ENCODE measurements around the gene SNX24.

The SNX24 gene

DNA sequence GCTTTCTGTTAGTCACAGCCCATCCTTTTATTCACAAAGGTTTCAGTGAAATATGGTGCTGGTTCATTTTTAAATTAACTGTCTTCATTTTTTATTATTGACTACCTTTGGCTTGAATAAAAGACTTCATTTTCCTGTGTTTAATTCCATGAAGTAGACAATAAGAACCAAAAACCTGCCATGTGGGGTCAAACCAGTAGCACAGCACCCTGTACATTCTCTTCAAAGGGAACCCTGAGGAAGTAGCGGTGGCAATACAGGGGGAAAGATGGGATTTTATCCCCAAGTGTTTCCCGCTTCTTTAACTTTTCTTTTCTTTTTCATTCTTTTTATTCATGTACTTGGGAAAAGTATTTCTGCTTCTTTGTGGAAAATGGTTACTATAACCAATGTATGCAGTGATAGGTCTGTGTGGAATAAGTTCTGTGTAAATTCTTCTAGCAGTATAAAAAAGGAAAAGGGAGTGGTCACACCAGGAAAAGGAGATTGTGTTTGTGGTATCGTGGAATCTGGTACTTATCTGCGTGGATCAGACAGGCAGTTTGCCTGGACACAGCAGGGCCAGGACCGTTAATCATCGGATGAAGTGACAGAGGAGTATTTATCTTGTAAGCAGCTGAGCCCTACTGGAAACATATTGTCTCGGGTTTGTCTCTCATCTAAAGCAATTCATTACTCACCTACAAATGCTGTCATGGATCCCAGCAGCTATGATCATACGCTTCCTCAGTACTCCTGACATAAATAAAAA lies 96.9 kb downstream of the SNX24 start:
- Histone ChIP-seq H3K36me3 (ENCODE audit: control insufficient read depth, insufficient read depth, low read length) (no peaks in the 10 kb centered on the region), H3K4me3 (replicated peaks; ENCODE audit: low read depth, low read length) (no peak overlapping the region), H3K27me3 (replicated peaks; ENCODE audit: control insufficient read depth, insufficient read depth, low read length) (no peaks in the 10 kb centered on the region)
- no peak for DNase-seq (ENCODE audit: extremely low read depth, insufficient read length)
- TF ChIP-seq, protein P1, sequence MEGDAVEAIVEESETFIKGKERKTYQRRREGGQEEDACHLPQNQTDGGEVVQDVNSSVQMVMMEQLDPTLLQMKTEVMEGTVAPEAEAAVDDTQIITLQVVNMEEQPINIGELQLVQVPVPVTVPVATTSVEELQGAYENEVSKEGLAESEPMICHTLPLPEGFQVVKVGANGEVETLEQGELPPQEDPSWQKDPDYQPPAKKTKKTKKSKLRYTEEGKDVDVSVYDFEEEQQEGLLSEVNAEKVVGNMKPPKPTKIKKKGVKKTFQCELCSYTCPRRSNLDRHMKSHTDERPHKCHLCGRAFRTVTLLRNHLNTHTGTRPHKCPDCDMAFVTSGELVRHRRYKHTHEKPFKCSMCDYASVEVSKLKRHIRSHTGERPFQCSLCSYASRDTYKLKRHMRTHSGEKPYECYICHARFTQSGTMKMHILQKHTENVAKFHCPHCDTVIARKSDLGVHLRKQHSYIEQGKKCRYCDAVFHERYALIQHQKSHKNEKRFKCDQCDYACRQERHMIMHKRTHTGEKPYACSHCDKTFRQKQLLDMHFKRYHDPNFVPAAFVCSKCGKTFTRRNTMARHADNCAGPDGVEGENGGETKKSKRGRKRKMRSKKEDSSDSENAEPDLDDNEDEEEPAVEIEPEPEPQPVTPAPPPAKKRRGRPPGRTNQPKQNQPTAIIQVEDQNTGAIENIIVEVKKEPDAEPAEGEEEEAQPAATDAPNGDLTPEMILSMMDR (IDR thresholded peaks at IDR 0.05; ENCODE audit: insufficient read depth, low read length, poor library complexity, severe bottlenecking), result no peak

DNA sequence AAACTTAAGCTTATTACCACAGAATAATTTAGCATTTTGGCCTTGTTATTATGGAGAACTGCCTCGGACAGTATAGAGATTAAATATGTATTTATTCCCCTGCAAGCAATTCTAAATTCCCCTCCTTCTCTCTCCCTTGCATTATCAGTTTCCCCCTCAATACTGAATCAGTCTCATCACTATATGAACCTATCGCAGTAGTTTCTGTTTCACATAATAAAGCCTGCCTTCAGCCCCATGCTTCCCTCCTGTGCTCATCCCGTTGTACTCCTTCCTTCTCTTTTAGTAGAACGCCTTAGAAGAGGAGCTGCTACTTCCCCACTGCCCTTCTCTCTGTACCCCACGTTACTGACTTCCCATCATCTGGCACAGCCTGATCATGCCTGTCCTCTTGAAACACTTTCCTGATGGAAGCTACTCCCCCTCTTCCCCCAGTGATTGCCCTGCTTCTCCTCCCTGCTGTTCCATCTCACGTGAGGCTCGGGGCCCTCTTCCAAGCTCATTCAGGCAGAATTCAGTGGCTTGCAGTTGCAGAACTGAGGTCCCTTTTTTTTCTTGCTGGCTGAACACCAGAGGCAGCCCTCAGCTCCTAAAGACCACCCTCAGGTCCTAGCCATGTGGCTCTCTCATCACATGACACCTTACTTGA lies 97.8 kb downstream of the SNX24 start:
- no peak for DNase-seq (ENCODE audit: extremely low read depth, insufficient read length)
- TF ChIP-seq, protein P1 (IDR thresholded peaks at IDR 0.05; ENCODE audit: insufficient read depth, low read length, poor library complexity, severe bottlenecking), result no peak
- no peaks in the 10 kb centered on the region for H3K36me3 ChIP-seq (ENCODE audit: control insufficient read depth, insufficient read depth, low read length)
- H3K4me3 ChIP-seq (replicated peaks; ENCODE audit: low read depth, low read length), result no peak overlapping the region
- H3K27me3 ChIP-seq (replicated peaks; ENCODE audit: control insufficient read depth, insufficient read depth, low read length), result no peaks in the 10 kb centered on the region

DNA sequence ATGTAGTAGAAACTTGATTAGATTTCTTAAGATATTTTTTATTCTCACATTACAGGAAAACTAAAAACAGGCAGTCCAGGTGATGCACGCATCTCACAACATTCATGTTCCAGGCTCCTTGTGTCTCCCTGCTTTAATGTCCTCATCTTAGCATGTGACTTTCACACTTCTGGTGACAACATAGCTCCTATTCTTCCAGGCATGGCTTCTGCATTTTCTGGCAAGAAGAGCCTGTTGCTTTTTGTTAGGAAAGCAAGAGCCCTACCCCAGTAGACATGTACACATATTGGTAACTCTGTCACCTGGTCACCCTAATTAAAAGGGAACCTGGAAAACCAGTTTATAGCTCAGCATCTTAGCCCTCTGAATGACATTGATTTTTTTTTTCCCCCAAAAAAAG lies 98.6 kb downstream of the SNX24 start:
- no peak for DNase-seq (ENCODE audit: extremely low read depth, insufficient read length)
- no peaks in the 10 kb centered on the region for H3K27me3 ChIP-seq (replicated peaks; ENCODE audit: control insufficient read depth, insufficient read depth, low read length)
- TF ChIP-seq, protein P1 (IDR thresholded peaks at IDR 0.05; ENCODE audit: insufficient read depth, low read length, poor library complexity, severe bottlenecking), result no peak
- H3K4me3 ChIP-seq (replicated peaks; ENCODE audit: low read depth, low read length), result no peak overlapping the region
- no peaks in the 10 kb centered on the region for H3K36me3 ChIP-seq (ENCODE audit: control insufficient read depth, insufficient read depth, low read length)

DNA sequence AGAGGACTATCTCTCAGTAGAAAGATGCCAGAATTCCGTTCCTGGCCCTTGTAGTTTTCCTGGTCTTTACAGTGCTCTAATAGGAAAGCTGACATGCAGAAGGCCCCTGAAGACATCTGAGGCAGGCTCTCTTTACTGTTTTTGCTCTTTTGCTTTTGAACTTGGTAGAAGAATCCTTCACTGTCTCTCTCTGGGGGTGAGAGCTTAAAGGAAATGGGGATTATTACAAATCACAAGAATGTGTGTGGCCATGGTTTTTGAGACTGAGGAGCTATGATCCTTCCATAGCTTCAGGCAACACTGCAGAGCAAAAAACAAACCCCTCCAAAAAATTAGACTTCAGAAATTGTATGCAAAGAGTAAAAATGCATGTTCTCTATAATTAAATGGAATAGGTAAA lies 102.0 kb downstream of the SNX24 start:
- no peaks in the 10 kb centered on the region for H3K27me3 ChIP-seq (replicated peaks; ENCODE audit: control insufficient read depth, insufficient read depth, low read length)
- no peak overlapping the region for H3K4me3 ChIP-seq (replicated peaks; ENCODE audit: low read depth, low read length)
- no peaks in the 10 kb centered on the region for H3K36me3 ChIP-seq (ENCODE audit: control insufficient read depth, insufficient read depth, low read length)
- TF ChIP-seq, protein P1 (IDR thresholded peaks at IDR 0.05; ENCODE audit: insufficient read depth, low read length, poor library complexity, severe bottlenecking), result no peak
- DNase-seq (ENCODE audit: extremely low read depth, insufficient read length), result no peak

DNA sequence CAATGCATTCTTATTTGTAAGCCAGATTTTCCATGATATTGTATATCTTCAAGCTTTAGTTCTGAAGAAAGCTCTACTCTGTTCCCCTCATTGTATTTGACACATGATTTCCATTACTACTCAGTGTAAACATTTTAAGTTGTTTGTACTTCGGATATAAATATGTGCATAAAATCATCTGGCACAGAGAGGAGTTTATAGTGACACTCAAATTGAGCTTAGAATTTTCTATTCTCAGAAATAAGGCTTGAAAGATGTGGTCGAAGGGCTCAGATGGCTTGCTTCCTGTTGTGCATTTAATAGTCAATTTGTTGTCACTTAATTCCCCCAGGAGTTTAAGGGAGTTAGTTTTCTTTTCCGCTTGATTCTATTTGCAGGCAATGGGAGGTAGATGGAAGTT lies 102.4 kb downstream of the SNX24 start:
- TF ChIP-seq, protein P1 (IDR thresholded peaks at IDR 0.05; ENCODE audit: insufficient read depth, low read length, poor library complexity, severe bottlenecking), result no peak
- no peak for DNase-seq (ENCODE audit: extremely low read depth, insufficient read length)
- H3K4me3 ChIP-seq (replicated peaks; ENCODE audit: low read depth, low read length), result no peak overlapping the region
- H3K27me3 ChIP-seq (replicated peaks; ENCODE audit: control insufficient read depth, insufficient read depth, low read length), result no peaks in the 10 kb centered on the region
- H3K36me3 ChIP-seq (ENCODE audit: control insufficient read depth, insufficient read depth, low read length), result no peaks in the 10 kb centered on the region

Data from GM06990 (cell line).